HG02970 (cell line): ENCODE measurements around the gene FCRL6.

Experiments used
- ATAC-seq: cut with Tn5 transposase; IDR thresholded peaks from one replicate; pipeline ENCODE4 v1.9.1; 2021; ENCODE audit warnings: mild to moderate bottlenecking, moderate library complexity, moderate number of reproducible peaks; ENCODE audit not compliant: unreplicated experiment, low FRiP score

Gene FCRL6

DNA sequence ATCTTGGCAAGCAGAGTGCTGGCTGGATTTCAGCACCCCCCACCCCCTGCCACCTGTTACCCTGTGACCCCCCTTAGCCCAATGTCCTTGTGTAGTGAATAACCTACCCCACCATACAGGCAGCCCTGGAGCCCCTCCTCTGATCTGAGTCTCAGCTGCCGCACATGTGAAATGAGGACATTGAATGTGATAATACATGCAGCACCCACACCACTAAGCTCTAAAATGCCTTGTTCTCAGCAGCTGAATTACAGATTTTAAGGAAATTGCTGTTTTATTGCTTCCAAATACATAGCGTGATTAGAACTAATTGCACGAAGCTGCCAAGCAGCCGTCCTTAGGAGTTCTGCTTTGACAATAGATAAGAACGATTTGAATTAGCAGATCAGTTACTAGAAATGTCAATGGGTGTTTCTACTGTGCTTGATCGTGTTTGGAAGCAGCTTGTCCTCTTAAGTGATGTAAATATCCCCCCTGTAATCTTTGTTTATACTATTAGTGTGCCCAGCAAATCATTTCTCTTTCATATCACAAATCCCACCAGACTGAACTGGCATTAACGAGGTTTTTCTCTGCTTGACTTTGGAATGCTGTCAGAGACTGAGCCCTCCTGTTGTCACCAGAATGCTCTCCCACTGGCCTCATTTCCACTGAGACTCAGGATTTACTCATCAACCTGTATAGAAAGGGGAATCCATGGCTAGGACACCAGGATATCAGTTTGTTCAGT lies 29.4 kb downstream of the FCRL6 start:
- no peak for ATAC-seq

GRCh38 chr1:159832309-159832708 lies 30.1 kb downstream of the FCRL6 start:
- ATAC-seq: no peak

DNA sequence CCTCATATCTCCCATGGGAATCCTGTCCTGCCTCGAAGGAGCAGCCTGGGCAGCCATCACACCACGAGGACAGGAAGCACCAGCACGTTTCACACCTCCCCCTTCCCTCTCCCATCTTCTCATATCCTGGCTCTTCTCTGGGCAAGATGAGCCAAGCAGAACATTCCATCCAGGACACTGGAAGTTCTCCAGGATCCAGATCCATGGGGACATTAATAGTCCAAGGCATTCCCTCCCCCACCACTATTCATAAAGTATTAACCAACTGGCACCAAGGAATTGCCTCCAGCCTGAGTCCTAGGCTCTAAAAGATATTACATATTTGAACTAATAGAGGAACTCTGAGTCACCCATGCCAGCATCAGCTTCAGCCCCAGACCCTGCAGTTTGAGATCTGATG lies 33.2 kb downstream of the FCRL6 start:
- no peak for ATAC-seq

DNA sequence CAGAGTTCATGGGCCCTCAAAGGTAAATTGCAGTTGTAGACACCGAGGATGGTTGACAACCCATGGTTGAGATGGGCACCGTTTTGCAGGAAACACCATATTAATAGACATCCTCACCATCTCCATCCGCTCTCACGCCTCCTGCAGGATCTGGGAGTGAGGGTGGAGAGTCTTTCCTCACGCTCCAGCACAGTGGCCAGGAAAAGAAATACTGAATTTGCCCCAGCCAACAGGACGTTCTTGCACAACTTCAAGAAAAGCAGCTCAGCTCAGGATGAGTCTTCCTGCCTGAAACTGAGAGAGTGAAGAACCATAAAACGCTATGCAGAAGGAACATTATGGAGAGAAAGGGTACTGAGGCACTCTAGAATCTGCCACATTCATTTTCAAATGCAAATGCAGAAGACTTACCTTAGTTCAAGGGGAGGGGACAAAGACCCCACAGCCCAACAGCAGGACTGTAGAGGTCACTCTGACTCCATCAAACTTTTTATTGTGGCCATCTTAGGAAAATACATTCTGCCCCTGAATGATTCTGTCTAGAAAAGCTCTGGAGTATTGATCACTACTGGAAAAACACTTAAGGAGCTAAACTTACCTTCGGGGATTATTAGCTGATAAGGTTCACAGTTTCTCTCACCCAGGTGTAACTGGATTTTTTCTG lies 33.8 kb downstream of the FCRL6 start:
- ATAC-seq: no peak

GRCh38 chr1:159838715-159839114 lies 36.6 kb downstream of the FCRL6 start:
- no peak for ATAC-seq

DNA sequence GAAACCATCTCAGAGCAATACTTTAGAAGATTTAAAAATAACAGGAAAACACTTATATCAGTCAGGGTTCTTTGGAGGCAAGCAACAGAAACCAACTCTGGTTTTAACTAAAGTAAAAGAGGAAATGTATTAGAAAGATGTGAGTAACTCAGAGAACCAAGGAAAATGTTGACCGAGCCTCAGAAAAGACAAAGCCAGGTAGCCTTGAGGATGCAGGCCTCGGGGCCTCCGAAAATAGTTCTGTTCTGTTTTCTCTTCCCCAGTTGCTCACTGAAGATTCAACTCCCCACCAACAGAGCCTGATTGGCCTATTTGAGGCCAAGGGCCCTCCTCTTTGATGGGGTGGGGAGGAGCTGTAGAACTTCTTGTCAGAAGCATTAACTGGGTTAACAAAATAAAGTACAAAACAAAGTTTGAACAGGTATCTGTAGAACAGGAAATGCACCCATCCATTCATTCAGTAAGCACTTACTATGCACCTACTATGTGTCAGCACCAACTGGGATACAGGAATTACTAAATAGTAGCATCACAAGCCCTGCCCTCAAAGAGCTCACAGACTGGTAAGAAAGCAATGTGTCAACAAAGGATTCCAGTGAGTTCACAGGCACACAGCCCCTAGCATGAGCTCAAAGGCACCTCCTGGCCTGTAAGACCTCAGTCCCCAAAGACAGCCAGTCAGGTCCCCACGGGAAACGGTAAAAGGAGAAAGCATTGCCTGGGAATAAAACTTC lies 37.1 kb downstream of the FCRL6 start:
- ATAC-seq: no peak

DNA sequence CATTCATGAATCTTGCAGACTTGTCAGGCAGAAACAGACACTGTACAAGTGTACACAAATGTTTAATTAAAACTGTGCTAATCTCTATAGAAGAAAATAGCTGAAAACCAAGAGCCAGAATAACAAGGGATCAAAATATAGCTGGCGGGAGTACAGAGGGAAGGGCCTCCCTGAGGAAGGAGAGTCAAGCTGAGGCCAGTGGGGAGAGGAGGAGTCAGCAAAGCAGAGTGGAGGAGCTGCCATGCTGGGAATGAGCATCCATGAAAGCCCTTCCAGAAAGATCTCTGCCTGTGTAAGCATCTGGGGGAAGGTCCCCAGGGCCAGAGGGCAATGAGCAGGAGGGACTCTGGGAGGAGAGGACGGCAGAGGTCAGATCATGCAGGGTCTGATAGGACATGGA lies 39.6 kb downstream of the FCRL6 start:
- ATAC-seq: no peak

GRCh38 chr1:159843459-159843858 lies 41.3 kb downstream of the FCRL6 start:
- ATAC-seq: no peak

DNA sequence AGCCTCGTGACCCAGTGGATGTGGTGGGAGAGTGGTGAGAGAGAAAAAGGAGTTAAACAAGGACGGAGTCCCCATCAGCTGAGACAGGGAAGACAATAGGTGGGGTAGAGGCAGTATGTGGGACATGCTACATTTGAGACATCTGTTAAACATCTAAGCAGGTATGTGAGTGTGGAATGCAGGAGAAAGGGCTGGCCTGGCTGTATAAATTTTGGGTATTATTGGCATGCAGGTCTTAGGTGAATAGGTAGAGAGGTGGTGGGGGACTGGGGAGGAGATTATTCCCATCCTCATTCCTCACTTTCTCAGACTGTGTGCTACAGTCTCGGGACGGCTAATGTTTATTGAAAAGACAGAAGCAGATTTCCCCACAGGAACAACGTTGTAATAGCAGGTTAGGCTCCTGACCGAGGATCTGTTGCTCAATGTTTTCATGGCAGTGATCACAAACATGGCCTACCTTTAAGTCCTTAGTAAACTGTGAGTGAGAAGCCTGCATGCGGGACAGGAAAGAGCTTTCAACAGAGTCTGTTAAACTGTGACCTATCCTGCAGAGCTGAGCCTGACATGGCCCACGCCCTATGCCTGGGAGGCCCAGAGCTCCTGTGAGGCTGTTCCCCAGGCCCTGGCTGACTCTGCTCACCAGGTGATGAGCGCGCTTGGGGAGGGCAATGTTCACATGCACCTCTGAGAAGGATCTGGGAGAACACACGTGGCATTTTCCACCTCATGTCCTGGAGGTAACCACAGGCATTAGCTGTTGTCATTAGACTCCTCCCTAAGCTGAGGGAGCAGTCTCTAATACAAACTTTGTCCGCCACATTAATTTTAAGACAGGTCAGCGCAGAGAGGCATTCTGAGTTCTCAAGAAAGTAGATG lies 43.8 kb downstream of the FCRL6 start:
- no peak for ATAC-seq

- ATAC-seq: no peak
Observed at GRCh38 chr1:159847231-159847630, 45.1 kb downstream of the FCRL6 start.

DNA sequence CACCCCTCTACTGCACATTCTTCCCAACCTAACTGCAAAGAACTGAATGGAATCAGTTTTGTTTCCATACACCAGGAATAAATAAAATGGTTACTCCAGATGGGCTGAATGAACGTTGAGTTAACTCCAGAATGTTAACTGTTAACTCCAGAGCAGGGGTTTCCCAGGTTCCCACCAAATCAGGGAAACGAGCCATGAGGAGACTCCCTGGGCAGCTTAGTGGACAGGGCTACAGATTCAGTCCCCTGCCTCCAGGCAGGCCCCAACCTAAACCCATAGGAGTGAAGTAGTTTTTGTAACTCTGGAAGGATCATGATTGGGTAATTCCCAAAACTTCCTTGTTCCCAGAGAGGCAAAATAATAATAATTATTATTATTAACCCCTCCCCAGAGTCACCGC lies 46.2 kb downstream of the FCRL6 start:
- no peak for ATAC-seq

GRCh38 chr1:159849626-159850366 lies 47.6 kb downstream of the FCRL6 start:
- ATAC-seq: no peak

DNA sequence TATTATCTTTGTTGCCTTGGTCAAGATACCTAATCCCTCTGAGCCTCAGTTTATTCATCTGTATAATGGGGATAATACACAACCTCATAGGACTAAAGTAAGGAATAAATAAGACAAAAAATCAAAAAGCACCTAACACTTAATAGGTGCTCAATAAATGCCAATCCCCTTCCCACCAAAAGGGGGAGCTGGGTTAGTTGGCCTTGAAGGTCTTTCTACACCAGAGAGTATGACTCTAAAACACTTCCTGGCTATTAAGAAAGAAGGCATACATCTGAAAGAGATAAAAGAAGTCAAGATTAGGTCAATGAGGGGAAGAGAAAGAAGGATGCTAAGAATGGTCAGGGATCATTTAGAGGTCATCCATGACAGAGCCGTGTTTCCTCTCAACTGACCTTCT lies 49.2 kb downstream of the FCRL6 start:
- ATAC-seq: no peak

DNA sequence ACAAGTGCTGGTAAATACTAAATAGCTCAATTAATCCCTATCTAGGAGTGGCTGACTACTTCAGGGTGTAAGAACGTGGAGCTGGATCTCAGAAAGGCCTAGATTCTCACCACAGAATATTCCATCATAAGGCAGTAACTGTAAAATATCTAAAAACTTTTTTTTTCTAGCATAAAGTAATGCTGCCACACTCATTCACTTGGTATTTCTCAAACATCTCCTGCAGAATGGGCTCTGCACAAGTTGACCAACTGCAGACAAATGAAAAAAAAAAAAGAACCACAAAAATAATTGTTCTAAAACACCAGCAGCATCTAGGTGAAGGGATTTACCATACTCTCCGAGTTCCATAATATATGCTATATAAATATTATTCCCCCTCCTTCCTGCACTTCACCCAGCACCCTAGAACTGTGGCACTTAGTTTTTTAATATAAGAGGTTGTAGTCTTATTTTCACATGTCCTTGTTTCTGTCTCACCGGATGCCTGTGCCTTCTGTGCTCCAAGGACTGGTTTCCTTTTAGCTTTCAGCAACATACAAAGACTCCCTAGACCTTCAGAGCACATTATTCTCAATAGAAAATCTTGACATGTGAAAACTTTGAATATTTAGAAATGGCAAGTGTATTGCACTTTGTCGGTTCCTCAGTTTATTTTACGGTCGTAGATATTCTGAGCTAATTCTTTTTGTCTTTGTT lies 51.4 kb downstream of the FCRL6 start:
- ATAC-seq: no peak

GRCh38 chr1:159854116-159854692 lies 52.0 kb downstream of the FCRL6 start:
- no peak for ATAC-seq

DNA sequence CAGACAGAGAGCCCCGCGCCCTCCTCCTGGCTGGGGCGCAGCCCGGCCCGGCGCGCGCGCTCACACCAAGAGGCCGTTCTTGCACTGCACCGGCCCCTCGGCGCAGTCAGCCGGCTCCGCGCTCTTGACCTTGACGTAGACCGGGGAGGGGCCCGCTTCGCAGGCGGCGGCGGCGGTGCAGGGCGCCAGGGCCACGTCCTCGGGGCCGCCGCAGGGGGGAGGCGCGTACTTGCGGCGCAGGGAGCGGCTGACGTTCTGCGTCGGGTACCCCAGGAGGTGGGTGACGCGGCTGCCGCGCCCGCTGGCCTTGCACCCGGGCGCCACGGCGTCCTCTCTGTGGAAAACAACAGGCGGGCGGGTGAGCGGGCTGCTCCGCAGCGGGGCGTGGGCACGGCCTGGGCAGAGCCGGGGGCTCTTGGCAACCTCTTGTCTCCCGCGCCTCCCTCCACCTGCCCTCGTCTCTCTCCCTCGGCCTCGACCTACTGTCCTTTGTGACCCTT lies 52.6 kb downstream of the FCRL6 start:
- peak; percentile 76 for ATAC-seq

DNA sequence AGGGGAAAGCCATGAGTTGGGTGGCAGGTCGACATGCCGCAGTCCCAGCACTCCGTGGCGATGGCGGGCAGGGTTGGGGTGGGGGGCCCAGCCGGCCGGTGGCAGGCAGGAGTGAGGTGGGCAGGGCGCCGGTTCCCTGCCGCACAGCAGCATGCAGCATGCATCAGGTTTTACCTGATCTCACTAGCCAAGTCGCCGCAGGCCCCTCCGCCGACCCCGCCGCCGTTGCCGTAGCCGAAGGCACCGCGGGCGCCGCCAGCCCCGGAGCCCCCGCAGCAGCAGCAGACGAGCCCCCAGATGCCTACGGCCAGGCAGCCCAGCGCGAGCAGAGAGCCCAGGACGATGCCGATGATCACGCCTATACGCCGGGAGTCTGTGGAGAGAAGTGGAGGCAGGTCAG lies 53.5 kb downstream of the FCRL6 start:
- ATAC-seq: no peak

DNA sequence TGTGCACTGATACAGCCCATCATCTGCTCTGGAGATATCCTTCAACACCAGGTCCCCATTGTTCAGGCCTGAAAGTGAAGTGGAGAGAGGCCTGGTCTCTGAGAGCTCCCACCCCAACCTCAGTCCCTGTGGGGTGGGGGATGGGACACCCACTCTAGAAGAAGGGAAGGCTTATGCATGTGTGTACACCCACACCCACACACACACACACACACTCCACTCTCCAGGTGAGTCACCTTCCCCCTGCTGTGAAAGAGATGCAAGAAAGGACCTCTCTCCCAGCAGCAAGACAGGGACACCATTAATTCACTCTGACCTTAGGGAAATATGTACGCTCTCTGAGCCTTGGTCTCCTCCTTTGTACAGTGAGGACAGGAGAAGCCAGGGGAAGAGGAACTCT lies 54.4 kb downstream of the FCRL6 start:
- ATAC-seq: no peak

- no peak for ATAC-seq
Observed at GRCh38 chr1:159857889-159858288, 55.7 kb downstream of the FCRL6 start.
